GM18505 (cell line): ENCODE data around the gene ALDH1B1.

ENCODE experiments used
- ATAC-seq: cut with Tn5 transposase; IDR thresholded peaks from one replicate; pipeline ENCODE4 v1.9.1; 2021; ENCODE audit not compliant: unreplicated experiment
- POLR2A ChIP-seq: IDR thresholded peaks from 4 replicates; pipeline ENCODE4 v1.6.1; 2011; ENCODE audit warnings: borderline replicate concordance; ENCODE audit not compliant: insufficient read depth, insufficient read length; ENCODE audit errors: extremely low read depth

The ALDH1B1 gene

DNA sequence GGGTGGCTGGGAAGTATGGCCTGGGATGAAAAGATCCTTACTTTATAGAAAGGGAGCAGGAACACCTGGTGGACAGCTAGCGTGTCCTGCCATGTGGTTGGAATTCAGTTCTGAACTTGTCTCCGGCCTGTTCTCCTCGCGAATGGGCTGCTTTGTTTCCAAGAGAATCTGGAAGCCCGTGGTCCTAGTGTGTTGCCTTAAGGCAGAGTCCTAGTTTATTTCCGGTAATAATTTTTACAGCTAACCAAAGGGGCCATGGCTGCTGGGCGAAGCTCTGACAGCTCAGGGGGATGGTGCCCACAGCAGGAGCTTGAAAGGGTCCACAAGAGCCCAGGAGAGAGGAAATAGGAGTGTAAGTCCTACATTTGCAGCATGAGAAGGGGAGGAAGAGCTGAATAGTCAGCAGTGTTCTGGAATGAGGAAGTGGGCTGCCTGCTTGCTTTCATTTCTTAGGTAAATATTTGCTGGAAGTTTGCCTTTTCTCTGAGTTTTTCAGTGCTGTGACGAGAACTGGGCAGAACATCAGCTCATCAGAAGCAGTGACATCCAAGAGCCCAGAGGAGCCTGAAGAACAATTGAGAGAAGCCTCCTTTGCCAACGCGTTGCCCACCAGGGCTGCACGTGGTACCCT lies 44.8 kb downstream of the ALDH1B1 start:
- peak; percentile 53 for ATAC-seq
- no peak for TF ChIP-seq POLR2A

DNA sequence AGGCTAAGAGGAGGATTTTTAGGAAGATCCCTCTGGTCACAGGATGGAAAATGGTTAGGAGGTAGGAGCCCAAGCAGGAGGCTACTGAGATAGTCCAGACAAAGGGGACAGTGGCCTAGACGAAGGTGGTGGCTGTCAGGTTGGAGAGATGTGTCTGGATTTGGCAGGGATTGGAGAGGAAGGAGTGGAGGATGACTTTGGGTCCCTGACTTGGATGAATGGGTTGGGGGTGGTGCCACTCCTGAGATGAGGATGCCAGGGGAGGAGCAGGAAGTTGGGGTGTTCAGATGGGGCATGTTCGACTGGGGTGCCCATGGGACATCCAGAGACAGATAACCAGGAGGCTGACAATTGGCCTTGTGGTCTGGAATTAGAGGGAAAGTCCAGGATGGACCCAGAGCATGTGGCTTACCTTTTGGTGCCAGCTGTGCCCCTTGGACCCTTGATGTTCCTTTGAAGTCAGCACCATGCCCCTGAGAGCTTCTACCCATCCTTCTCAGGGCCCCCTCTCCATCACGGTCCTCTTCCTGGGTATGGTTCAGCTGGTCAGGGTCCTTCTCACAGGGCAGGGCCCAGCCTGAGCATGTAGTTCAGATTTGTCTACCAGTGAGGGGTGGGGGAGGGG lies 46.9 kb downstream of the ALDH1B1 start:
- no peak for ATAC-seq
- no peak for TF ChIP-seq POLR2A

DNA sequence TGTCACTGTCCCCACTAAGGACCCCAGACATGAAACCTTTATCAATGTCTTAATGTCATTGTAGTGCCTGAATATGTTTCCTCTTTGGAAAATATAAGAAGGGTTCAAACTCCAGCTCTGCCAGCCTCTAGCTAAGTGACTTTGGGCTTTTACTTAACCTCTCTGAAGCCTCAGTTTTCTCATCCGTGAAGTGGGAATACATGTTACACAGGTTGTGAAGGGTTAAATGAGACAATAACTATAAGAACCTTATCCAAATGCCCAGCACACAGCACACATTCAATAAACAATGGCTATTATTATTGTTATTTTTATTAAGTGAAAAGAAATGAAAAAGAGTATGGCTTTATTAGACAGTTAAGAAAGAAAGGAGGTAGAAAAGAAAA lies 47.4 kb downstream of the ALDH1B1 start:
- no peak for ATAC-seq
- TF ChIP-seq POLR2A: no peak

DNA sequence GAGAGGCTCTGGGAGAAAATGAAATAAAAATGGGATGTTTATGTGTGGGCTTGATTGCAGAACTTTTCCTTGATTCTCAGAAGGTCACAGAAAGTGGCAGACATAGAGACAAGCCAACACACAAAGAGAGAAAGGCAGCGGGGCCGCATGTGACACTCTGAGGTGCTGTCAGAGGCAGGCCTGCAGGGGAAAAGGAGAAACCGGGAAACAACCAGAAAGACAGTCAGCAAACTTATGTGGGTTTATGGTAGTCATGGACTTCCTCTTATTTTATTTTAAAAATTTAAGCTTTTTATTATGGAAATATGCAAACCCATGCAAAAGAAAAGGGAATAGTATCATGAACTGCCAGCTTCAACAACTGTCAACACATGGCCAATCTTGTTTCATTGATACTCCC lies 48.0 kb downstream of the ALDH1B1 start:
- TF ChIP-seq POLR2A: no peak
- no peak for ATAC-seq

DNA sequence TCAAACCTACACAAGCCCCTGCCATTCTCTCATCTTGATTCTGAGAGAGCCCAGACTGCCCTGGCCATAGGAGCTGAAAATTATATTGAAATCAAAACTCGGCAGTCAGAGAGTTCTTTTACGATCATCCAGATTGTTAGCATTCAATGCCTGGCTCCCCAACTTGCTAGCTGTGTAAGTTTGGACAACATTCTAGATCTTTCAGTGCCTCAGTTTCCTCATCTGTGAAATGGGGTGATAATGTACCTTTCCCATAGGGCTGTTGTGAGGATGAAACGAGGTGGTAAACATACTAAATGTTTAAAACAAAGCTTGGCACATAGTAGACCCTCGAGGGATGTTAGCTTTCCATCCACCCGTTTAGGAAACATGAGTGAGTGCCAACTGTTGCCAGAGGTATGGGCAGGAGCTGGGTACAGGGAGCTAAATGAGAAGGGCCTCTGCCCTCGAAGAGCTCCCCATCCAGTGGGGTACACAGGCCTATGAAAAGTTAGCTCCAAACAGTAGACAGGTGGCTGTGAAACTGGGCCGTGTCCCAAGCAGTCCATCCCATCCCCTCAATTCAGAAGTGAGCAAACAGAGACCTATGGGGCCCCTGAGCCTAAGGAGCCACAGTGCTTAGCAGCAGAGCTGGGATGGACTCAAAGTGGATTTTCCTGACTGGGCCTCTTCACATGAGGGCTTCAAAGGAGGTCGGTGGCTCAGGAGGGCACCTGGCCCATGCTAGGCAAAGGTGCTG lies 49.0 kb downstream of the ALDH1B1 start:
- TF ChIP-seq POLR2A: no peak
- ATAC-seq: no peak

DNA sequence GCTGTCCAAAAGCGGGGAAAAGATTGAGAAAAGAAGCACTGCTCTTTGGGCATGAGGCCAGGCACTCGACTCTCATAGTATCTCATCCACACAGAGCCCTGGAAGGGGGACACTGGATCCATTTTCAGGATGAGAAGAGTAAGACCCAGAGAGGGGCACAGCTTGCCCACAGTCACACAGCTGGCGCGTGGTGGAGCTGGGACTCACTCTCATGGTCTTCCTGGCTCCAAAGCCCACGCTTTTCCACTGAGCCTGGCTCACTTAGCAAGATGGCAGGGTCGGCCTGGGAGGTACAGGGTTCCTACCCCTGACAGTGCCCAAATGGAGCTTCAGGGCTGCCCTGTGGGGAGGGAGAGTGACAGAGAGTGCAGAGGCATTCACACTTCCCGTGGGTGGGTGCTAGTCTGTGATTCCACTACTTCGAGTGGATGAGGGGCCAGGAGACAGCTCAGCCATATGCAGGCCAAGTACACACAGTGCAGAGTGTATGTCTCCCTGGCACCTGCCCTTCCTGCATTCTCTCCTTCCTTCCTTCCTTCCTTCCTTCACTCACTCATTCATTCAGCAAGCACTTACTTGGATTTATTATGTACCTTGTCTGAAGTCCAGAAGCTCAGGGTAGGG lies 50.1 kb downstream of the ALDH1B1 start:
- no peak for TF ChIP-seq POLR2A
- ATAC-seq: no peak

DNA sequence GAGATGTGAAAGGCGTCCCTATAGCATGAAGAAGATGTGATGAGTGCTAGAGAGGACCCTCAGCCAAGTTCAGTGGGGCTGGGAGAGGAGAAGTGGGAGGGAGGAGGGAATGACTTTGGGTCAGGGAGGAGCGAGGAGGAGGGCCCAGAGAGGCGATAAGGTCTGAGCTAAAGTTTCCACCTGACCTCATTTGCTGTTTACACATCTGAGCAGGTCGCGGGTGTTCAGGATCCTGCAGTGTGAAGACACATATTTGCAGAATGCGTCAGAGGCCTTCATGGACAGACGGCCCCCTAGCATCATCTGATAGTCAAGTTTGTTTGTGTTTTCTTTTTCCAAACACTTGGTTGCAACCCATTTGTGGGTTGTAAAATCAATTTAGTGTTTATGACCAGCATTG lies 50.7 kb downstream of the ALDH1B1 start:
- no peak for TF ChIP-seq POLR2A
- no peak for ATAC-seq

DNA sequence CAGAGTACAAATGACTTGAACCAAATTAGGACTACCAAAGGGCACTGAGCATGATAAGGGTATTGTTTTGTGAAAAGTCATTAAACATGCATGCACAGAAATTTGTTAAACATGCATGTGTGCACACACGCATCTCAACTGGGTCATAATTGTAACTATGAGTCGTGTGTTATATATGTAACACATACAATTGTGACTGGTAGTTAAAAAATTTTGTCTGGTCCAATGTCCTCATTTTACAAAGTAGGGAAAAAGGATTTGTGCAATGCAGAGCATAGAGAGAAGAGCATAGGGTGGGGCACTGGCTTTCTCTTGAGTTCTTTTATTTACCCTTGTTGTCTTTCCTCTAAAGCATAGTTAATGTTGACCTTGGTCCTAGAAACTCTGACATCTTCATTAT lies 51.1 kb downstream of the ALDH1B1 start:
- no peak for TF ChIP-seq POLR2A
- no peak for ATAC-seq

DNA sequence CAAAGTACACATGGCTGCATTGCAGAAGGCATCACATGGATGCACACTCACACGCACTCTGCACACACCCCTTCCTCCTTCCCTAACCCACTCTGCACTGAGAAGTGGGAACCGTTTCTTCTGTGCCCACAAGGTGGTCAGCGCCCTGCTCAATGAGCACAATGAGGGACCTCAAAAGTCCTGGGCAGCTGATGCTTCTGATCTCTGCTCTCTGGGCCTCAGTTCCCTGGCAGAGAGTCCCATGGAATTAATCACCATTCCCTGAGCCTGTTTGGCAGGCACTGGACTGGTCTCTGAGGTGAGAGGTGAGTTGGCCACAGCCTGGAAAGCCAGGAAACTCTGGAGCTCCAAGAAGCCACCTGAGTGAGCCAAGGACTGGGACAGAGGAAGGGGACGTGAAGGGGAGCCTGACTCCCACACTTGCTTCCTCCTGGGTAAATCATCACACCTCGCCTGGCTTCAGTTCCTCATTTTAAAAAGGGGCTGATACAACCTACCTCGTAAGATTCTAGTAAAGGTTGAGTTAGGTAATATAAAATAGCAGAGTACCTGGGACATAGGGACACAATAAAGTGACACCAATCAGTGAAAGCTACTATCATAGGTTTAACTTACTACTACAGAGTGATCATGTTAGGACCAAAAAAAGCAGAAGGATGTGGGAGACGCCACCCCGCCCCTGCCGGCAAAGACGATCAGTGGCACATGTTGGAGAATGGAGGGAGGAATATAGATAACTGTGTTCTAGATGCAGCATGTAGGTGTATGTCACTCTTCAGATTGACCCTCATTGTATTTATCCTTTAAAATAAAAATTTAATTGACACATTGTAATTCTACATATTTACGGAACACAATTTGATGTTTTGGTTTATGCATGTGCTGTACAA lies 52.9 kb downstream of the ALDH1B1 start:
- TF ChIP-seq POLR2A: no peak
- ATAC-seq: peak; percentile 91

DNA sequence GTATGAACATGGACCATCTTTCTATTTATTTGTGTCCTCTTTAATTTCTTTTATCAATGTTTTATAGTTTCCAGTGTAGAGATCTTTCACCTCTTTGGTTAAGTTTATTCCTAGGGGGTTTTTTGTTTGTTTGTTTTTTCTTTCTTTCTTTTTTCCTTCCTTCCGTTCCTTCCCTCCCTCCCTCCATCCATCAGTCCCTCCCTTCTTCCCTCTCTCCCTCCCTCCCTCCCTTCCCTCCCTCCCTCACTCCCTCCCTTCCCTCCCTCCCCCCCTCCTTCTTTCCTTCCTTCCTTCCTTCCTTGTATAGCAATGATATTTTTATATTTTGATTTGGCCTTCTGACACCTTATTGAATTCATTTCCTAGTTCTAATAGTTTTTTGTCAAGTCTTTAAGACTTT lies 55.2 kb downstream of the ALDH1B1 start:
- TF ChIP-seq POLR2A: no peak
- no peak for ATAC-seq
